ENCODE results near the gene SMIM36.
A peak's percentile ranks its signal among the peaks of the same experiment; 100 is the strongest.
"Not testable (repeated sequence)": the region's sequence is repeated elsewhere in the genome, so short reads cannot be mapped to it uniquely, and the experiment has no call there.

SMIM36 gene

DNA sequence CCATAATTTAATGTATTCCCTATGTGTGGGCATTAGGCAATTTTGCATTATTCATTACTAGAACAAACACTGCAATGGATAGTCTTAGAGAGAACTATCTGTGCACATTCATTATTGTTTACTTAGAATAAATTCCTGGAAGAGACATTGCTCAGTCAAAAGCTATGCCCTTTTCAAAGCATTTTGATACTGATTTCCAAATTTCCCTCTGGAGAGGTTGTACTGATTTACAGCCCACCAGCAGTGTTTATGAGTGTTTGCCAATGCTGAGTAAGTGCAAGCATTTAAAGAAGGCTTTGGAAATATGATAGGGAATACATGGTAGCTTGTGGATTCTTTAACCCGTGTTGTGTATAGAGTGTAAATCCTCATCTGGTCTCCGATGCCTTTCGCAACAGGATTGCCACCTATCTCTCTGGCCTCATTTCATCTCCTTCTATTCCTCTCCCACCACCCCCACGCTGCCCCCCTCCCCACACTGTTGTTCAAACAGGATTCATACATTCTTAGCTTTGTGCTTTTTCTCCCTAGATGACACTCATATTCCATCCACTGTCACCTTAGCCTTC, 56.3 kb downstream of the SMIM36 start:
- DNase-seq (ENCODE audit: low spot score), result no peak

DNA sequence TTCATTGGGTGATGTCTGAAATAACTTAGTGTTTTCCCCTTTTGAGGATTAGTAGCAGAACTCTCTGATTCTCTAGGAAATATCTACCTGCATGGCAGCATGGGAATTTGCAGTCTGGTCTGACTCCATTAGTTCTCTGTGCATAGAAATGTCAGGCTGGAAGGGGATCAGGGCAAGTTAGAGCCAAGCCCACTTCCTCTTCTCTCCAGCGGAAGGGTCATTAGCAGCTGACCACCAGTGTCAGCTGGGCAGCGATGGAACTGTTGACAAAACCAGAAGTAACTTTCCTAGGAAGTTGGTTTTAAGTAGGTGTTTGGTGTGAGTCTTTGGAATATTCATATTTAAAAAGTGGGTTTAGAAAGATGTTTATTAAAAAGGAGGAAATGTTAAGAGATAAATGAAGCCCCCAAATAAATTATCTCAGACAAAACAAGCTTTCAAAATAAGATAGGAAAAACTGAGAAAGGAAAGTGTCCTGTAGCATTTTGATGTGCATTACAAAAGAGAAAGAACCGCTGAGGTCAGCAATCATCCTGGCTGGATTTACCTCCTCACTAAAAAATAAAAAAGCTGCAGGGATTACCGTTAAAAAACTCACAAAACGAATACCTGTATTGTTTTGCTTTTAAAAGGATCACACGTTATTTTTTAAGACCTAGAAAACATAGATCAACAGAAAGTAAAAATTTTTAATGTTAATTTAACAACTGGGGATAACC, 57.3 kb downstream of the SMIM36 start:
- no peak for DNase-seq (ENCODE audit: low spot score)

DNA sequence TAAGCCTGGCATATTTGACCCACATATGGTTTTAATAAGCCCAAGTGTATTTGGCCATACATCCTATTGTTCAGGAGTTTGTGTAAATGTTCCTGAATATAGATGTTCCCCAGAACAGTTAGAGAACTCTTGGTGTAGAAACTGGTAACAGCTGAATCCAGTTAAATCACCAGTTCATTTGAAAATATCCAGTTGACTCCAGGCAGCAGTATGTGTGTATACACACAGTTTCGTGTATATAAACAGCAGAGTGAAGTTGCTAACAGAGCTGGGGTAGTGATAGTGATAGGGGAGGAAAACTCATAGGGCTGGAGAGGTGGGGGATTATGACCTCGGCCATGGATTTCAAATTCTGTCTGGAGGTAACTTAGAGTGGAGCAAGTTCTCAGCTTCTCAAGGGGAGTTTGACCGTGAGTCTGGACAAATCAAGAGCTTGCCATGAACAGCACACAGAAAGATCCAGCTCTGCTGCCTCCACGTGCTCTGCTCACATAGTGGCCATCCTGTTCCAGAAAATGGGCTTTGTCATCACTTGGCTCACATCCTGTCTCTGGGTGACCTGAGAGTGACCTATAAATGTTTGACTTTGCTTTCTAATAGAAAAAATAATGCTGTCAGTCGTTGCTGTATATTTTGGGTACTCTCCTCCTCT, 59.0 kb downstream of the SMIM36 start:
- DNase-seq (ENCODE audit: low spot score), result no peak

DNA sequence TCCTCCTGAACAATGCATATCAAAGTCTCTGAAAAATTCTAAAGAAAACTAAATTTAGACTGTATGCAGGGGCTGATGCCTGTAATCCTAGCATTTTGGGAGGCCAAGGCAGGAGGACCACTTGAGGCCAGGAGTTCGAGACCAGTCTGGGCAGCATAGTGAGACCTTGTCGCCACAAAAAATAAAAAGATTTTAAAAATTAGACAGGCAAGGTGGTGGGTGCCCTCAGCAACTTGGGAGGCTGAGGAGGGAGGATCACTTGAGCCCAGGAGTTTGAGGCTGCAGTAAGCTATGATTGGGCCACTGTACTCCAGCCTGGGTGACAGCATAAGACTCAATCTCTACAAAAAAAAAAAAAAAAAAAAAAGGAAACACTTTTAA, 59.5 kb downstream of the SMIM36 start:
- DNase-seq (ENCODE audit: low spot score), result no peak

DNA sequence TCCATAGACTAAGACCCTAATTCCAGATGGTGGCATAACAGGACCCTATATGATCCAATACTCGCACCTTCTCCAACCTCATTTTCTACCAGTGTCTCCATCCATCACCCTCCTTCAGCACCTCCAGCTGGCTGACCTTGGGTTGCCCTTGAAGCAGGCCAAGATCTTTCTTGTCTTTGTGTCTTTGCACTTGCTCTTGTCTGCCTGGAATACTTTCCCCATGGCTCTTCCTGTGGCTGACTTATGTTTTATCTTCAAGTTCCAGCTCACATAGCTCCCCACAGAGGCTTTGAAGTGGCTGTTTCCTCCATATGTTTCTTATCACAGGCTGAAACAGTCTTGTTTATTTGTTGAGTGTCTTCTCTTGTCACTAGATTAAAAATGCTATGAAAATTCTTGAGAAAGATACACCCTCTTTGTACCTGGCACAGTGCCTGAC, 60.0 kb downstream of the SMIM36 start:
- DNase-seq (ENCODE audit: low spot score), result no peak

DNA sequence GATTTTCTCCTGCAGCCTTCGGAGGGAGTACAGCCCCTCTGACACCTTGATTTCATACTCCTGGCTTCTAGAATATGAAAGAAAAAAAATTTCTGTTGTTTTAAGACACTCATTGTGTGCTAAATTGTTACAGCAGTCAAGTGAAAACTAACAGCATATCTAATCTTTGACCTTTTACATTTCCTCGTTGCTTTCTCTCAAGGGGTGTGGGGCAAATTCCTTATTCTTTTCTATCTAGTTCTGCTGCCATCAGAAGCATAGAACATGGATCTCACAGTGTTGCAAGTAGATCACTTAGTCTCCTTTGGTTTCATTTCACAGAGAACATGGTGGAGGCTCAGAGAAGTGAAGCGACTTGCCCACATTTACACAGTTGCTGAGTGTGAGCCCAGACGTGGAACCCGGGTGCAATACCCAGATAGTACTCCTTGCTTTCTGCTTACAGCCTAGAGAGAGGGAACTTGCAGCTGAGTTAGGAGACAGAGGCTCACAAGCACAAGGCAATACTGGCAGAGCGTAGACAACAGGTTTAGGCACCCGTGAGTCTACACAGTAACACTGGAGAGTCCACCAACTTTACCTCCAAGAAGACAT, 60.9 kb downstream of the SMIM36 start:
- DNase-seq (ENCODE audit: low spot score), result no peak

DNA sequence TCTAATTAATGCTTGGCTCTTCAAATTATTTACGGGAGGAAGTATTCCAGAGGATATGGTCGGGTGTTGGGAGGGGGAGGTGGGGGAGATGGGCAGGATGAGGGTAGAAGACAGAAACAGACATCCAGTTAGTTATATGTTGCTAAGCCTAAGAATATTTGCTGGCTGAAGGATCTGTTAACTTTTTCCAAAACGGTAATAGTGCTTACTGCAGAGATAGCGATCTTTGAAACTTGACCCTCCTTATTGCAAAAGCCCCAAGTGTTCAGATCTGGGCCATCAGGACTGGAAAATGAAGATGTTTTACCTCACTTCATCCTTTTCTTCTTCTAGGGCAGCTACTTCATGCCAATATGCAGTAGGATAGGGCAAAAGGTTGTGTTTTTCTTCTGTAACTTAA, 62.6 kb downstream of the SMIM36 start:
- no peak for DNase-seq (ENCODE audit: low spot score)

DNA sequence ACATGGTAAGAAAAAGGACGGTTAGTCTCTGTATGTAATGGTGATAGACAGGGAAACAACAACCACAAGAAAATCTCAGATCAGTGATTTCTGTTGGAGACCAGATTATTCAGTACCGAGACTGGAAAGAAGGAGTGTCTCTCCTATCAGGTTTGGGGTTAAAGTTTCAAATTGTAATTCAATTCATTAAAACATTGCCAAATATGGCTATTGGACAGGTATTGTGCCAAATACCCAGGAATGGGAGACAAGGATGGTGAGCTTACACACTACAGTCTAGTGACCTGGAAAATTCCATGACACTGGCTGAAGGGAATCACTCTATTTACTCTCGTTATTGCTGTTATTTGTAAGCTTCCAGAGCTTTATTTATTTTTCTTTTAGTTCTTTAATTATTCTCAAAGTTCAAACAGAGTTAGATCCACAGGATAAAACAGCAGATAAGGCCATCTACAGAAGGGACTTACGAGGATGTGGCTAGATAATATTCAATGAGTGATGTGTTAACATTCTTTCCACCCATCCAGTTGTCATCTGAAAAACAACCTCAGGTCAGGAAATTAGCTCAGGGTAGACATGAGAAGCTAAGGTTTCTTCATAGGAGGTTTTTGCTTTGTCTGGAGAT, 64.6 kb downstream of the SMIM36 start:
- DNase-seq (ENCODE audit: low spot score), result no peak

DNA sequence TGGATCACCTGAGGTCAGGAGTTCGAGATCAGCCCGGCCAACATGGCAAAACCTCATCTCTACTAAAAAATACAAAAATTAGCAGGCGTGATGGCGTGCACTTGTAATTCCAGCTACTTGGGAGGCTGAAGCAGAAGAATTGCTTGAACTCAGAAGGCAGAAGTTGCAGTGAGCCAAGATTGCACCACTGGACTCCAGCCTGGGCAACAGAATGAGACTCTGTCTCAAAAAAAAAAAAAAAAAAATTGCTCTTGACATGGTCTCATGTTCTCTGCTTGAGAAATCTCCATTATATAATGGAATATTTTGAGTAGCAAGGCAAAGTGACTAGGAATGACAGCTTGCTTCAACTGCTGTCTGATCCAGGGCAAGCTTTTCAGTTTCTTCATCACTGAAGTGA, 65.2 kb downstream of the SMIM36 start:
- DNase-seq (ENCODE audit: low spot score), result not testable (repeated sequence)

DNA sequence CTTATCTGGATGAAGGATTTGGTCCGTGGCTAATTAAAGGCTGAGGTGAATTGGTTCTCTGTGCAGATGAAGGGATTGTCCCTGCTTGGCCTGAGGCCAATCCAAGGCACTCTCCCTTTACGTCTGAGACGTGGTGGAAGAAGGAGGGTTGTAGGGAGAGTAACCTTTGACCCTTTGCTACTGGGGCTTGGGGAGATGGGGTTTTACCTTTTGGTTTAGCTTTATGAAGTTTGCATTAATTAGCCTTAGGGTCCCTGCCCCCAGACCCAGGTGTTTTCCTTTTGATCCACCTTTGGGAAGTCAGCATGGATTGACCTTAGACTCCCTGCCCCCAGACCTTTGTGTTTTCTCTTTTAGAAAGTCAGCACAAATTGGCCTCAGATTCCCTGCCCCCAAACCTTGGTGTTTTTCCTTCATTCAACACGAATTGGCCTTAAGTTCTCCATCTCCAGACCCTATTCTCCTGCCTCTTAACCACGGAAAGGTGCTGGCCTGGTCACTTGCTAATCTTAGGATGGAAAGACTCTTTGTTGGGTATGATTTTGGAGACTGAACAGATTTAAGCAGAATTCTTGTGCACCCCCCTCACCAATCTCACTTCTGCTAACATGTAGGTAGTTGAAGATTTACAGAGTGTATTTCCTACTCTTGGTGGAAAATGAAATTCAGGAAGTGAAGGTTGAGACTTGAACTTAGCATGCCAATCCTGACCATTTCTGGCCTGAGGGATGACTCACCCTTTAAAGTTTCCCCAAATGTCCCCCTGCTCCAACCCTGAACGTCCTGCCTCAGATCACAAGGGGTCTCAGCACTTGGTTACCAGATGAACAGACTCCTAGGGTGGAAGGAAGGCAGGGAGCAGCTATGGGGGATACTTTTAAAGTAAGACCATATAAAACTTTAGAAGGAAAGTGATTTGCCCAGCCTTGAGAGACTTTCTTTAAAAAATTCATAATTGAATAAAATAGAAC, 66.5 kb downstream of the SMIM36 start:
- DNase-seq (ENCODE audit: low spot score), result no peak

DNA sequence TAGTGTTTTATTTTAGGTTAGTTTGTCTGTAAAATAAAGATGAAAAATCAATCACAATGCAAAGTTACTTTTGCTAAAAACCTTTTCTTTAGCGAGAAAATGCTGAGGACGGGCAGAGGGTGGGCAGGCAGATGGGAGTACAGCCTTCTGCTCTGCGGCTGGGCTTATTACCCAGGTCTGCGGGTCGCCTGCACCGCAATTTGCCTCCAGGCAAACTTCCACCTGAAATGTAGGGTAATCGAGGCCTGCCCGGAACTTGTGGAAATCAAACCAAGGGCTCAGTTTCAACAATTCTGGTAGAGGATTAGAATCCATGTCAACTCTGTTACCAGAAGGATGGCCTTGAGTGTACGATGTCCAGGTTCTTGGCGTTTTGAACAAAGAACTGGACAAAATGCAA, 67.3 kb downstream of the SMIM36 start:
- DNase-seq (ENCODE audit: low spot score), result no peak

DNA sequence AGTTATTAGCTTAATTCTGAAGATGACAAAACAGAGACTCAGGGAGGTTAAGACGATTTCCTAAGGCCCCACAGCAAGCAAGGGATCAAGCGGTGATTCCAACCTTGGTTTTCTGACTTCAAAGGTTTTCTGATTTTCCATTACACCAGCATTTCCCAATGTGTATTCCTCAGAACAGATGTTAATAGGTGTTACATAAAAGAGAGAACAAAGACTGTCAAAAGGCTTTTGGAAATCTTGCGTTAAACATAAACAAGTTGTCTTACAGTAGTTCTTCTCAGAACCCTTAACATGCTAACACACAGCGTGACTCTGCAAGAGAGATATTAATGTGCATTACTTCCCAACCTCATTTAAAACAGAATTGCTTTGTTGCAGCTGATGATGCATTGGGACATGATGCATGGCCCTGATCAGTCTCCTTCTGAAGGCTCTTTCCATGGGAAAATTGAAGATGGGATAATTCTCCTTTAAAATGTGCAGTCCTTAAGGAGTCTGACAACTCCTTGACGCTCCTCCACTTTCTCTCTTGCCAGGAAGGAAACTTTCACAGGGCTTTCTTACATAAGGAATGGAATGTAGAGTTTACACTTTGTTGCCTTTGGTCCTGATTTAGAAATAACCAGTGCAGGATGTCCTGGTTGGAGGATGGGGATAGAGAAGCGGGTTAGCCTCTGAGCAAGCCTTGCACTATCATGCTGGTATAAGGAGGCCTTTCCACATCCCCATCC, 68.1 kb downstream of the SMIM36 start:
- no peak for DNase-seq (ENCODE audit: low spot score)

DNA sequence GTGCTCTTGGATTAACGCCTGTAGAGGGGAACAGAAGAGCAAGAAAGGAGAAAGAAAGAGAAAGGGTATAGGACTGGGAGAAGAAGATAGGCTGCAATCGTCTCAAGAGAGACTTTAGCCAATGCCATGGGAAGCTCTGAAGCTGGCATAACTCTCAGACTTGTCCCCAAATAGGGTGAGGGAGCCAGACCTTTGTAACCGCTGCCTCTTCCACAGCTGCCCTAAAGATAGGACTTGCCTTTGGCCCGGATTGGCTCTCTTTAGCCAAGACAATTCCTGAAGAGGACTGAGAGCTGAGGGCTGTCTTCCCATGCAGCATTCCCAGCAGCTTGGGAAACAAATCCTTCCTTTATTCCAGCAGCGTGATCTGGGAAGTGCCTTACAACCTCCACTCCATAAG, 68.8 kb downstream of the SMIM36 start:
- DNase-seq (ENCODE audit: low spot score), result no peak

DNA sequence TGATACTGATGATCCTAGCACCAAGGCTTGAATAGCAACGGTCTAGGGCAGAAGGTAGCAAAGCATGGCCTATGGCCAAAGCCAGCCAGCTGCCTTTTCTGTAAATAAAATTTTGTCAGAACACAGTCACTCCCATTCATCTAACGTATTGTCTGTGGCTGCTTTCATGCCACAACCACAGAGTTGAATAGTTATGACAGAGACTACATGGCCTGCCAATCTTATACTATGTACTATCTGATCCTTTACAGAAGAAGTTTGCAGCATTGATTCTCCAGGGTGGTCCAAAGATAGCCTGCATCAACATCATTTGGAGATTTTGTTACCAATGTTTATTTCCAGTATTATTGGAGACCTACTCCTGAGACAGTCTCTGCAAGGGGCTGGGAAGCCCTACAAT, 69.7 kb downstream of the SMIM36 start:
- no peak for DNase-seq (ENCODE audit: low spot score)

DNA sequence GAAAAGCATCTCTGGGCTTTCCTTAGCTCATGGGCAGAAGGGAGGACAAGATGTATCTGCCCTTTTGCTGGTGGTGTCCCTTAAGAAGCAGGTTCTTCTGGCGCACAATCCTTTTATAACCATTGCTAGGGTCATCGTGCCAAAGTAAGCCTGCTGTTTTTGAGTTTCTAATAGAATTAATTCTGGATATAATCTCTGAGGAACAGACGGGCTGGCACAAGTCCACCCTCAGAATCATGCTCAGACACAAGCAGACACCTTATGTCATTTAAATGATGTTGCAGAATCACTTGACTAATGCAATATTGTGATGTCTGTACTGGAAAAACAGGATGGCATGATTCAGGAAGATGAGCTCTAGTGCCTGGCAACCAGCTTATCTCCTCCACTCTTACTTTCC, 70.9 kb downstream of the SMIM36 start:
- peak; percentile 47 for DNase-seq (ENCODE audit: low spot score)

DNA sequence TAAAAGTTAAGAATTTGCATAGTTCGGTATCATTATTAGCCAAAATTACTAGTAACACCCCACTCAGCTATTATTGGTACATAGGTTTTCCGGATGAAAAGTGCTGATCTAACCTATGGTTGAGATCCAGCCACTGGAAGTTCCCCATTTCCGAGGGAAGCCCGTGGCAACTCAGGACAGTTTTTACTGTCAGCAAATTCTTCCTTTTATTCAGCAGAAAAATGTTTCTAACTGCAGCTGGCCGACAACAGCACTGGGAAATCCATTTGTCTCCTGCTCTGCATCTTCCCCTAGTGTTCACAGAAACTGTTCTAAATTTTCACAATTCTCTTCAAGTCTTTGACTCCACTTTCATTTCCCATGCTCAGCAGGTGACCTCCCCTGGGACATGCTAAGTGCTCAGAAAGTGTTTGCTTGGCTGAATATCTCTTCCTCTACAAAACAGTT, 74.1 kb downstream of the SMIM36 start:
- DNase-seq (ENCODE audit: low spot score), result no peak

DNA sequence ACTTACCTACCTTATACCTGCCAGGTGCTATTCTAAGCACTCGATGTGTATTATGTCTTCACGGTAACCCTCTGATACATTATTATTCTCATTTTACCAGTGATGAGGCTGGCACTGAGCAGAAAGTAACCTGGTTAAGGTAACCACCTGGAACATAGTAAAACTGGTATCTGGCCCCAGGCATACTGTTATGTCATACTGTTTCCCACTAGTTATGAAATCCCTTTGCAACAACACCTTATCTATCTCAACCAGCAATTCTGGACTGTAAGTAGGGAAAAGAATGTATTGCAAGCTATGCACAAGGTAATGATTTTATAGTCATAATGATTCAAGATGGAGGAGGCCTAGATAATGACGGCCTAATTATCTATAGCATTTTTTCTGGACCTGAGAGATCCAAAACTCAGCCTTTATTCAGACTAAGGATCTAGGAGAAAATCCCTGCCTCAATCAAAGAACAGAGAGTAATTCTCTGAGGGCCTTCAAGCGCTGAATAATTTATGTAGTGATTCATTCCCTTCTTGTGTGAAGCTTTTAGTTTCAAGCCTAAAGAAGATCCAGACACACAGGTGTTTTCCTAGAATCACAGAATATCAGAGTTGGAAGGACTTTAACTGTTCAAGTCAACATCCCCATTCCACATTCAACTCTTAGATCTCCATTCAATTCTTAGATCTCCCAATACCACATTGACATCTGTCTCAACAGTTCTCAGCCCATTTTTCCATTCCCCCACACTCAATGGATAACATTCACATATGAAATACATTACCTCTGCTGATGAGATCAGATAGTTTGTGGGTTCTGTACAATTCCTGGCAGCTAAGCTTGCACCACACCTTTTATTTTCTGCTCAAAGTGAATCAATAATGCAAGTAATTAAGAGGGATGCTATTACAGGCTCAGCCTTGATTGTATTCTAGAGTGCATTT, 74.8 kb downstream of the SMIM36 start:
- DNase-seq (ENCODE audit: low spot score), result no peak

DNA sequence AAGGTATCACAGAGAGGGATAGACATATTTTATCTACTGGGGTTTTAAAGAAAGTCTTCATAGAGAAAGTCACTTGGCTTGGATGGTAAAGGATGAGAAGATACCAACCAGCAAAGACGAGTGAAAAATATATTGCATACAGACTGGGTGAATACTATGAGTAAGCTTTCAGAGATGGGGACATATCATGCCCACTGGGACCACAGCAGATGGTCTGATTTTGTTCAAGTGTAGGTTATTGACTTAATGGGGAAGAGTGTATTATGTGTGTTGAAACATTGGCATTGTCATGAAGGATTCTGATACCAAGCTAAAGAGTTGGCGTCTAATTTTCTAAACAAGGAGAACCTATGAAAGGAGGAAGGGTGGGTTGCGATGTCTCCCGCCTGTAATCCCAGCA, 75.8 kb downstream of the SMIM36 start:
- no peak for DNase-seq (ENCODE audit: low spot score)

DNA sequence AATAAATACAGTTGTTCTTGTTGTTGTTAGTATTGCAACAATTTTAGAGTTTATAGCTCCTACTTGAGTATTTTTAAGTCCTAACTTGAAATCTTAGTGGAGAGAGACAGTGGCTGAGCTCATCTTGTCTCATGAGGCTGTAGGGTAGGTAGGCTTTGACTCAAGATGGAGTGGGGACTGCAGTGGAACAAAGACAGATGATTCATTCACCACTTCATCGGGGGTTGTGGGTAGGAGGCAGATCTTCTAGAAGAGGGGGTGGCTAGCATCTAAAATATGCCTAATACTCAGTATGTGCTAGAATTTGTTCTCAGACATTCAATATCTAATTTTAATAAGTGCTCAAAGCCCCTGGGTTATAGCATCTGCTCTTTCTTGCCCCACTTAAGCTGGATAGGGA, 76.5 kb downstream of the SMIM36 start:
- DNase-seq (ENCODE audit: low spot score), result no peak

All from cerebellar cortex (tissue), 1 donor.